HEK293T (cell line): ENCODE results near the gene SLC49A3.

Experiments
- ARNT ChIP-seq: fragments of 450-650 bp; IDR thresholded peaks from 2 replicates; pipeline ENCODE4 v1.6.1; 2017; ENCODE audit warnings: mild to moderate bottlenecking
- BHLHE40 ChIP-seq: fragments of 450-650 bp; IDR thresholded peaks from 2 replicates; pipeline ENCODE4 v1.6.1; 2016; ENCODE audit warnings: mild to moderate bottlenecking, moderate library complexity, borderline replicate concordance
- FOXA1 ChIP-seq: fragments of 450-650 bp; IDR thresholded peaks from 2 replicates; pipeline ENCODE4 v1.6.1; 2016; ENCODE audit warnings: mild to moderate bottlenecking
- LEF1 ChIP-seq: fragments of 450-650 bp; IDR thresholded peaks from 2 replicates; pipeline ENCODE4 v1.6.1; 2017; ENCODE audit warnings: mild to moderate bottlenecking, borderline replicate concordance
- NFRKB ChIP-seq: fragments of 450-650 bp; IDR thresholded peaks from 2 replicates; pipeline ENCODE4 v1.6.1; 2016; ENCODE audit warnings: mild to moderate bottlenecking, moderate library complexity
- SUZ12 ChIP-seq: fragments of 450-650 bp; IDR thresholded peaks from 2 replicates; pipeline ENCODE4 v1.6.1; 2016; ENCODE audit warnings: mild to moderate bottlenecking
- TF ChIP-seq, protein P1 (sequence below): fragments of 450-650 bp; IDR thresholded peaks from 2 replicates; pipeline ENCODE4 v1.6.1; 2016

DNA sequence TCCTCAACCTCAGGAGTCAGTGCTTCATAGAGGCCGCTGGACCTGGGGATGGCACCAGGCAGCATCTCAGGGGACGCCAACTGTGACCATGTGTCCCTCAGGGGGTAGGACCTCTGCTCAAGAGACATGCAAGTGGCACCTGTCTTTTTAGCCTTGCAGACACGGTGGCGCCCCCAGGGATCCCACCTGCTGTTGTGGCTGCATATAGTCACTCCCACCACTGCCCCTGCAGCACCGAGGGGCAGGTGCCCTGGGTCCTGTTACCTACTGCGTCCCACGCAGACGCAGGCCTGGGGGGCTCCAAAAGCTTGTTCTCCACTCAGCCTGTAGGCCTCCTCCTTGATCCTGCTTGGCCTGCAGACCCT, 12.1 kb downstream of the SLC49A3 start:
- TF ChIP-seq BHLHE40: no peak
- TF ChIP-seq ARNT: no peak
- TF ChIP-seq SUZ12: no peak
- no peak for TF ChIP-seq NFRKB
- no peak for TF ChIP-seq LEF1
- TF ChIP-seq, protein P1, sequence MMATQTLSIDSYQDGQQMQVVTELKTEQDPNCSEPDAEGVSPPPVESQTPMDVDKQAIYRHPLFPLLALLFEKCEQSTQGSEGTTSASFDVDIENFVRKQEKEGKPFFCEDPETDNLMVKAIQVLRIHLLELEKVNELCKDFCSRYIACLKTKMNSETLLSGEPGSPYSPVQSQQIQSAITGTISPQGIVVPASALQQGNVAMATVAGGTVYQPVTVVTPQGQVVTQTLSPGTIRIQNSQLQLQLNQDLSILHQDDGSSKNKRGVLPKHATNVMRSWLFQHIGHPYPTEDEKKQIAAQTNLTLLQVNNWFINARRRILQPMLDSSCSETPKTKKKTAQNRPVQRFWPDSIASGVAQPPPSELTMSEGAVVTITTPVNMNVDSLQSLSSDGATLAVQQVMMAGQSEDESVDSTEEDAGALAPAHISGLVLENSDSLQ: no peak
- TF ChIP-seq FOXA1: no peak
